ENCODE results near the gene LRTM1. TPM values are rescaled to one million over a fixed set of nuclear protein-coding genes. Genes with fewer than 3 reads are reported as not detected.

Gene LRTM1
- total RNA-seq, 1 donor from 2014 or later: not detected

DNA sequence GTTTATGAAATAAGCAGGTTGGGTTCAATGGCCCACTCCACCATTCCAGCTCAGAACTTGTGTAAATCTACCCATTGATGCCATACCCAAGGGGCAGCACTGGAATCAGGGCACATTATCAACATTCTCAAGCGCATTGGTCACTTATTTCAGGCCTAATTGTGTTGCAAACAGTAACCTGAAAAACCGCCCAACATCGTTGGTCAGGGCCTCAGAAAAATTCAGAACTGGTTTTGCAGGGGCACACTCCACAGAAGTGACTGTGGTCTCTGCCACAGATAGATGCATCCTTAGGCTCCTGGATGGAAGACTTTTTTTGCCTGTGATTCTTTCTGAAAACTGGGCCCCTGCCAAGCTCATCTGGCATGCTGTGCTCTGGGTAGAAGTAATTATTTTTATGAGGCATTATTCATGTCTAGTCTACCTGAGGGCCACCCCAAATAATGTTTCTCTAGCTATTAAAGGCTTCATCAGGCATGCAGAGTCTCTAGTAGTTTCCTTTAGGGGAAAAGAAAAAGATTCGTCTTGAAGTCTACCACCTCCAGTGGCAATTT lies 21.7 kb upstream of the LRTM1 start:
- Mint-ChIP-seq H3K4me1 (ENCODE audit: low read depth) (no peaks in the 10 kb centered on the region), H3K36me3 (ENCODE audit: insufficient read depth) (no peaks in the 10 kb centered on the region), H3K27me3 (peaks cover 5% of the 10 kb centered on the region), H3K9me3 (ENCODE audit: low read depth) (no peaks in the 10 kb centered on the region), H3K27ac (no peak overlapping the region), H3K4me3 (ENCODE audit: low read depth) (no peak overlapping the region)
- no peak for DNase-seq (ENCODE audit: low spot score, unreplicated experiment)
- TF ChIP-seq, protein P1, sequence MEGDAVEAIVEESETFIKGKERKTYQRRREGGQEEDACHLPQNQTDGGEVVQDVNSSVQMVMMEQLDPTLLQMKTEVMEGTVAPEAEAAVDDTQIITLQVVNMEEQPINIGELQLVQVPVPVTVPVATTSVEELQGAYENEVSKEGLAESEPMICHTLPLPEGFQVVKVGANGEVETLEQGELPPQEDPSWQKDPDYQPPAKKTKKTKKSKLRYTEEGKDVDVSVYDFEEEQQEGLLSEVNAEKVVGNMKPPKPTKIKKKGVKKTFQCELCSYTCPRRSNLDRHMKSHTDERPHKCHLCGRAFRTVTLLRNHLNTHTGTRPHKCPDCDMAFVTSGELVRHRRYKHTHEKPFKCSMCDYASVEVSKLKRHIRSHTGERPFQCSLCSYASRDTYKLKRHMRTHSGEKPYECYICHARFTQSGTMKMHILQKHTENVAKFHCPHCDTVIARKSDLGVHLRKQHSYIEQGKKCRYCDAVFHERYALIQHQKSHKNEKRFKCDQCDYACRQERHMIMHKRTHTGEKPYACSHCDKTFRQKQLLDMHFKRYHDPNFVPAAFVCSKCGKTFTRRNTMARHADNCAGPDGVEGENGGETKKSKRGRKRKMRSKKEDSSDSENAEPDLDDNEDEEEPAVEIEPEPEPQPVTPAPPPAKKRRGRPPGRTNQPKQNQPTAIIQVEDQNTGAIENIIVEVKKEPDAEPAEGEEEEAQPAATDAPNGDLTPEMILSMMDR (IDR thresholded peaks at IDR 0.05; ENCODE audit: unreplicated experiment): no peak

DNA sequence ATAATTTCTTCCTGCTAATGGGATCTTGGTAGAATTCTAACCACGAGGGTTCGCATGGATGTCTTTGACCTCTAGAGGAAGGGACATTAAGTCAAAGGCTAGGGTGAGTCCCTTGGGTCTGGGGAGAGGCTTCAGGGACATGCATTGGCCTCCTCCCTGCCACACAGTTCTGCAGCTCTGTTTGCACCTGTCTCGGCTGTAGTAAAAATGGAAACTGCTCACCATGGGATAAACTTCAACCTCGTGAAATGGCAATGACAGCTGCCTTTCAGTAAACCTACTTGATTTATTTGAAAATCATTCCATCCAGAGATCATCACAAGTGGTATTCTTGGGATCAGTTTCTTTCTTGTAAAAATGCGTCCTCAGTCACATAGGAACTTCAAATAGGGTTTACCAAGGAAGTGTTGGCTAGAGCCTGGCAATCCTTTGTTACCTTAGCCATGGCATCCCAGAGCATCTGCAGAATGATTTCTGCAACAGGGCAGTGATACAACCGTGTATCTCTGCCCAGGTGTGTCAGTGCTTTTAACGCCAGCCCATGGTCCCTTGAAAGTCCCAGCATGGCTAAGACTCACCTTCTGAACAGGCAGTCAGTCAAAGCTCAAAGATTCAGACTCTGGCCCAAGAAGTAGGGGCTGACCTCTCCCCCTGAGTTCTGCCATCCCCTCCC lies 14.0 kb upstream of the LRTM1 start:
- TF ChIP-seq, protein P1 (IDR thresholded peaks at IDR 0.05; ENCODE audit: unreplicated experiment): no peak
- H3K27ac Mint-ChIP-seq: no peak overlapping the region

DNA sequence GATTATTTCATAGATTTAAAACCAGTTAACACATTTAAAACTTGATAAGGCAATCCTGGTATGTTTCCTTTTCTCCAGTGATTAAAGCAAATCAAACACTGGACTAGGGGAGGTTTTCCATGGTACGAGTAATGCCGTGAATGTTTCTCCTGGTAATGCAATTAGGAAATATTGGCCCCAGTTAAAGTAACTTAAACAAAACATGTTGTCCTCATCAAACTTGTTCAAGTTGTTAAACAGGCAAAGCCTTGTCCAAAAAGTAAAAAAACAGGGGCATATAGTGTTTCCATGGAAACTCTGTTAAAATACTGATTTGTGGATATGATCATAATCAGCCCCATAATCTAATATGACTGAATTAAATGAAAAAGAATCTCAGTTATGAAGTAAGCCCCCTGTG lies 13.1 kb upstream of the LRTM1 start:
- Mint-ChIP-seq H3K27ac (no peak overlapping the region), H3K4me1 (ENCODE audit: low read depth) (no peaks in the 10 kb centered on the region), H3K36me3 (ENCODE audit: insufficient read depth) (no peaks in the 10 kb centered on the region), H3K9me3 (ENCODE audit: low read depth) (no peaks in the 10 kb centered on the region), H3K27me3 (peaks cover 3% of the 10 kb centered on the region), H3K4me3 (ENCODE audit: low read depth) (no peak overlapping the region)
- no peak for DNase-seq (ENCODE audit: low spot score, unreplicated experiment)
- TF ChIP-seq, protein P1 (IDR thresholded peaks at IDR 0.05; ENCODE audit: unreplicated experiment): no peak

More for the DNA sequence above, 14.0 kb upstream of the LRTM1 start:
- Mint-ChIP-seq H3K9me3 (ENCODE audit: low read depth) (no peaks in the 10 kb centered on the region), H3K27me3 (peaks cover 3% of the 10 kb centered on the region), H3K36me3 (ENCODE audit: insufficient read depth) (no peaks in the 10 kb centered on the region), H3K4me3 (ENCODE audit: low read depth) (no peak overlapping the region), H3K4me1 (ENCODE audit: low read depth) (no peaks in the 10 kb centered on the region)
- no peak for DNase-seq (ENCODE audit: low spot score, unreplicated experiment)

DNA sequence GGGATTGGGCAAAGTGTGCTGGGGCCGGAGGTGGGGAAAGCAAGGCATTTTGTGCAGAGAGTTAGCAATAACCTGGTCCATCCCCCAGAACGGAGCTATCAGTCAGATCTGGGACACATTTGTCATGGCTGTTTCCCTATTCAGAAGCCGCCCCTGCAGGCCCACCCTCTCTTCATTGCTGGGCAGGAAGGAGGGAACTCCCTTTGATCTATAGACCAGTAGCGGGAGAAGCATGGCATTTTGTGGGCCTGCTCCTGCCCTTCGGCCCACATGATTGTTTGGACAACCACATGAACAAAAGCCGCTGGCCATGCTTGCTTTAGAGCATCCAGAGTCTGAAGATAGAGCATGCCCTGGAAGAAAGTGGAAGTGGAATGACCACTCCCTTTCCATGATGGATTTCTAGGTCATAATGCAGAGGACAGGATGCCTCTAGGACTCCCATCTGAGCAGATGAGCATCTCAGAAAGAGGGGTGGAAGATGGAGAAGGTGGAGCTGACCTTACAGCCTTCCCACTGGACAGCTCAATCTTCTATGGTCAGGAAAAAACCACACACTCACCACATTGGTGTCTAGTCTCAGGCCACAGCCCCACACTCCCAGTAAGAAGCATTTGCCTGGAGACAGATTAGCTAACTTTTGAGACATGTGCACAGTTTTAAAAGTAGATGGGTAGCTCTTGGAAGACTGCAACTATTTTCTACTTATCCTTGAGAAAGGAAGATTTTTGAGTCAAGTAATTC lies 11.9 kb upstream of the LRTM1 start:
- TF ChIP-seq, protein P1 (IDR thresholded peaks at IDR 0.05; ENCODE audit: unreplicated experiment): no peak
- peaks cover 3% of the 10 kb centered on the region for H3K27me3 Mint-ChIP-seq
- no peaks in the 10 kb centered on the region for H3K4me1 Mint-ChIP-seq (ENCODE audit: low read depth)
- no peaks in the 10 kb centered on the region for H3K36me3 Mint-ChIP-seq (ENCODE audit: insufficient read depth)
- H3K9me3 Mint-ChIP-seq (ENCODE audit: low read depth): no peaks in the 10 kb centered on the region
- DNase-seq (ENCODE audit: low spot score, unreplicated experiment): no peak
- no peak overlapping the region for H3K27ac Mint-ChIP-seq
- no peak overlapping the region for H3K4me3 Mint-ChIP-seq (ENCODE audit: low read depth)

DNA sequence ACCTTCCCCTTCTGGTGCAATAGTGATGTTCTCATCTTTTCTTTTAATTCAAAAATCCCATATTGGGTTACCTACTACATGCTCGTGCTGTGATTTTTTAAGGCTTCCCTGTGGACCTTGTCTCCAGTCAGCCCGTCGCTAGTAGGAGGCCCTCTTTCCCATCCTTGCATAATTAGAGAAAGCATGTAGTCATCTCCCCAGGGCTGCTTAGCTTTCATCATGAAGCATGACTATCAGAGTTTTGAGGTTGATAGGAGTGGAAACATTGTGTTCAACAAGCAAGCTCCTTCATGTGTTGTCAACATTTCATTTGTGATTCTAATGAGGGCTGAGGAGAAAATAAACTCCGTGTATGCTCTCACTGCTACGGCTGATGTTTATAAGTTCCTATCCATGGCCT lies 8.7 kb upstream of the LRTM1 start:
- TF ChIP-seq, protein P1 (IDR thresholded peaks at IDR 0.05; ENCODE audit: unreplicated experiment): no peak
- H3K4me3 Mint-ChIP-seq (ENCODE audit: low read depth): no peak overlapping the region
- H3K4me1 Mint-ChIP-seq (ENCODE audit: low read depth): no peaks in the 10 kb centered on the region
- H3K27me3 Mint-ChIP-seq: peaks cover 3% of the 10 kb centered on the region
- no peaks in the 10 kb centered on the region for H3K9me3 Mint-ChIP-seq (ENCODE audit: low read depth)
- DNase-seq (ENCODE audit: low spot score, unreplicated experiment): no peak
- no peaks in the 10 kb centered on the region for H3K36me3 Mint-ChIP-seq (ENCODE audit: insufficient read depth)
- peak overlapping the region; percentile 31 for H3K27ac Mint-ChIP-seq
